ENCODE data around the gene CES5A.
"Not testable (repeated sequence)": the region's sequence is repeated elsewhere in the genome, so short reads cannot be mapped to it uniquely, and the experiment has no call there.

Gene CES5A

GRCh38 chr16:55875273-55875672 lies at the start of gene CES5A:
Gene CES5A, minus strand, starts transcription at chr16:55875373. Its CDS starts 152 bp downstream, at chr16:55875221.
- DNase-seq (ENCODE audit: low spot score): no peak

GRCh38 chr16:55922662-55923061 lies 47.5 kb upstream of the CES5A start:
- no peak for DNase-seq (ENCODE audit: low spot score)

- DNase-seq (ENCODE audit: low spot score): no peak
Observed at GRCh38 chr16:55917373-55918160, 42.4 kb upstream of the CES5A start.

- DNase-seq (ENCODE audit: low spot score): no peak
Observed at GRCh38 chr16:55915096-55915827, 40.1 kb upstream of the CES5A start.

- no peak for DNase-seq (ENCODE audit: low spot score)
Observed at GRCh38 chr16:55914383-55914782, 39.2 kb upstream of the CES5A start.

- DNase-seq (ENCODE audit: low spot score): peak; percentile 14
Observed at GRCh38 chr16:55913716-55914115, 38.5 kb upstream of the CES5A start.

- DNase-seq (ENCODE audit: low spot score): not testable (repeated sequence)
Observed at GRCh38 chr16:55913121-55913520, 37.9 kb upstream of the CES5A start.

- DNase-seq (ENCODE audit: low spot score): no peak
Observed at GRCh38 chr16:55912022-55912421, 36.8 kb upstream of the CES5A start.

- DNase-seq (ENCODE audit: low spot score): no peak
Observed at GRCh38 chr16:55911616-55912015, 36.4 kb upstream of the CES5A start.

GRCh38 chr16:55909876-55910275 lies 34.7 kb upstream of the CES5A start:
- no peak for DNase-seq (ENCODE audit: low spot score)

GRCh38 chr16:55908641-55909040 lies 33.5 kb upstream of the CES5A start:
- DNase-seq (ENCODE audit: low spot score): no peak

GRCh38 chr16:55907661-55908060 lies 32.5 kb upstream of the CES5A start:
- no peak for DNase-seq (ENCODE audit: low spot score)

GRCh38 chr16:55906123-55906522 lies 30.9 kb upstream of the CES5A start:
- DNase-seq (ENCODE audit: low spot score): no peak

- DNase-seq (ENCODE audit: low spot score): no peak
Observed at GRCh38 chr16:55905651-55906050, 30.5 kb upstream of the CES5A start.

GRCh38 chr16:55901566-55902217 lies 26.5 kb upstream of the CES5A start:
- no peak for DNase-seq (ENCODE audit: low spot score)

GRCh38 chr16:55900616-55901393 lies 25.6 kb upstream of the CES5A start:
- DNase-seq (ENCODE audit: low spot score): peak; percentile 54

GRCh38 chr16:55899857-55900256 lies 24.7 kb upstream of the CES5A start:
- no peak for DNase-seq (ENCODE audit: low spot score)

- DNase-seq (ENCODE audit: low spot score): no peak
Observed at GRCh38 chr16:55898592-55898991, 23.4 kb upstream of the CES5A start.

GRCh38 chr16:55892821-55893220 lies 17.6 kb upstream of the CES5A start:
- no peak for DNase-seq (ENCODE audit: low spot score)

GRCh38 chr16:55889518-55889917 lies 14.3 kb upstream of the CES5A start:
- no peak for DNase-seq (ENCODE audit: low spot score)

GRCh38 chr16:55888546-55888945 lies 13.4 kb upstream of the CES5A start:
- DNase-seq (ENCODE audit: low spot score): no peak

GRCh38 chr16:55876854-55877253 lies 1.7 kb upstream of the CES5A start:
- no peak for DNase-seq (ENCODE audit: low spot score)

All from kidney tubule cell (primary cell).